HG03575 (cell line): ENCODE measurements around the gene RAB26.
"Not testable (repeated sequence)": the region's sequence is repeated elsewhere in the genome, so short reads cannot be mapped to it uniquely, and the experiment has no call there.

Experiments used
- ATAC-seq: cut with Tn5 transposase; IDR thresholded peaks from one replicate; pipeline ENCODE4 v1.9.1; 2021; ENCODE audit not compliant: unreplicated experiment, insufficient number of reproducible peaks, low FRiP score; ENCODE audit errors: extremely low read depth

Gene RAB26

GRCh38 chr16:2189252-2189893, 40.9 kb downstream of the RAB26 start:
- ATAC-seq = no peak

GRCh38 chr16:2190002-2190658, 41.7 kb downstream of the RAB26 start:
- no peak for ATAC-seq

- no peak for ATAC-seq
Measured at GRCh38 chr16:2190659-2191445, 42.4 kb downstream of the RAB26 start.

- ATAC-seq = no peak
Measured at GRCh38 chr16:2191446-2191706, 43.0 kb downstream of the RAB26 start.

GRCh38 chr16:2194166-2194834, 45.9 kb downstream of the RAB26 start:
- no peak for ATAC-seq

- ATAC-seq = no peak
Measured at GRCh38 chr16:2194852-2195321, 46.5 kb downstream of the RAB26 start.

- no peak for ATAC-seq
Measured at GRCh38 chr16:2195322-2196161, 47.1 kb downstream of the RAB26 start.

- ATAC-seq = no peak
Measured at GRCh38 chr16:2196162-2196980, 47.9 kb downstream of the RAB26 start, which contains the start of gene CASKIN1. CASKIN1 (minus strand) TSS chr16:2196605; CDS start chr16:2196432, 173 bp downstream.

- ATAC-seq = no peak
Measured at GRCh38 chr16:2196981-2197511, 48.6 kb downstream of the RAB26 start.

GRCh38 chr16:2197765-2198164, 49.3 kb downstream of the RAB26 start:
- ATAC-seq = no peak

GRCh38 chr16:2198283-2198682, 49.9 kb downstream of the RAB26 start:
- ATAC-seq = no peak

GRCh38 chr16:2199095-2199494, 50.7 kb downstream of the RAB26 start:
- no peak for ATAC-seq

GRCh38 chr16:2199621-2200139, 51.3 kb downstream of the RAB26 start:
- ATAC-seq = no peak

GRCh38 chr16:2200313-2200712, 51.9 kb downstream of the RAB26 start:
- no peak for ATAC-seq

- ATAC-seq = not testable (repeated sequence)
Measured at GRCh38 chr16:2203119-2203688, 54.8 kb downstream of the RAB26 start.
